Measurements from ENCODE around the gene CERS1.

Gene CERS1

GRCh38 chr19:18912933-18913332 lies 17.0 kb upstream of the CERS1 start:
- Histone ChIP-seq H3K4me3 (no peak overlapping the region), H3K9ac (ENCODE audit: insufficient read length) (no peak overlapping the region), H3K27ac (no peak overlapping the region), H3K36me3 (ENCODE audit: insufficient read depth, low read length) (no peaks in the 10 kb centered on the region; the same call in 1 of the 2 replicates), H3K9me3 (ENCODE audit: low read depth, low read length) (no peaks in the 10 kb centered on the region)
- DNase-seq (ENCODE audit: low read depth, low spot score) = no peak
- TF ChIP-seq POLR2AphosphoS5 (IDR thresholded peaks at IDR 0.05; ENCODE audit: borderline replicate concordance, low read depth, low read length) (no peak), EZH2 (IDR thresholded peaks at IDR 0.05) (no peak), FOXP2 (optimal IDR thresholded peaks at IDR 0.05; ENCODE audit: control extremely low read depth, extremely low read length, insufficient read depth) (no peak)

- TF ChIP-seq FOXP2 (optimal IDR thresholded peaks at IDR 0.05; ENCODE audit: control extremely low read depth, extremely low read length, insufficient read depth) = no peak
- no peak for TF ChIP-seq POLR2AphosphoS5 (IDR thresholded peaks at IDR 0.05; ENCODE audit: borderline replicate concordance, low read depth, low read length)
- no peak for TF ChIP-seq EZH2 (IDR thresholded peaks at IDR 0.05)
- no peak overlapping the region for H3K27ac ChIP-seq
- DNase-seq (ENCODE audit: low read depth, low spot score) = no peak
- H3K36me3 ChIP-seq (ENCODE audit: insufficient read depth, low read length) = no peaks in the 10 kb centered on the region; the same call in 1 of the 2 replicates
- H3K9me3 ChIP-seq (ENCODE audit: low read depth, low read length) = no peaks in the 10 kb centered on the region
- H3K9ac ChIP-seq (ENCODE audit: insufficient read length) = no peak overlapping the region
- no peak overlapping the region for H3K4me3 ChIP-seq
Observed at GRCh38 chr19:18910801-18911436, 15.0 kb upstream of the CERS1 start.

GRCh38 chr19:18910010-18910409 lies 14.1 kb upstream of the CERS1 start:
- Histone ChIP-seq H3K27ac (no peak overlapping the region), H3K36me3 (ENCODE audit: insufficient read depth, low read length) (no peaks in the 10 kb centered on the region; the same call in 1 of the 2 replicates), H3K9me3 (ENCODE audit: low read depth, low read length) (no peaks in the 10 kb centered on the region), H3K4me3 (no peak overlapping the region), H3K9ac (ENCODE audit: insufficient read length) (no peak overlapping the region)
- no peak for DNase-seq (ENCODE audit: low read depth, low spot score)
- TF ChIP-seq POLR2AphosphoS5 (IDR thresholded peaks at IDR 0.05; ENCODE audit: borderline replicate concordance, low read depth, low read length) = no peak
- TF ChIP-seq FOXP2 (optimal IDR thresholded peaks at IDR 0.05; ENCODE audit: control extremely low read depth, extremely low read length, insufficient read depth) = no peak
- TF ChIP-seq EZH2 (IDR thresholded peaks at IDR 0.05) = no peak

GRCh38 chr19:18908917-18909619 lies 13.1 kb upstream of the CERS1 start:
- Histone ChIP-seq H3K36me3 (ENCODE audit: insufficient read depth, low read length) (no peaks in the 10 kb centered on the region; the same call in 1 of the 2 replicates), H3K9me3 (ENCODE audit: low read depth, low read length) (no peaks in the 10 kb centered on the region), H3K27ac (no peak overlapping the region), H3K9ac (ENCODE audit: insufficient read length) (no peak overlapping the region), H3K4me3 (no peak overlapping the region)
- TF ChIP-seq POLR2AphosphoS5 (IDR thresholded peaks at IDR 0.05; ENCODE audit: borderline replicate concordance, low read depth, low read length) (no peak), EZH2 (IDR thresholded peaks at IDR 0.05) (no peak), FOXP2 (optimal IDR thresholded peaks at IDR 0.05; ENCODE audit: control extremely low read depth, extremely low read length, insufficient read depth) (no peak)
- no peak for DNase-seq (ENCODE audit: low read depth, low spot score)

GRCh38 chr19:18906605-18907519 lies 10.9 kb upstream of the CERS1 start:
- Histone ChIP-seq H3K9ac (ENCODE audit: insufficient read length) (no peak overlapping the region), H3K27ac (no peak overlapping the region), H3K36me3 (ENCODE audit: insufficient read depth, low read length) (no peaks in the 10 kb centered on the region), H3K9me3 (ENCODE audit: low read depth, low read length) (no peaks in the 10 kb centered on the region), H3K4me3 (no peak overlapping the region)
- DNase-seq (ENCODE audit: low read depth, low spot score) = no peak
- TF ChIP-seq FOXP2 (optimal IDR thresholded peaks at IDR 0.05; ENCODE audit: control extremely low read depth, extremely low read length, insufficient read depth) (no peak), POLR2AphosphoS5 (IDR thresholded peaks at IDR 0.05; ENCODE audit: borderline replicate concordance, low read depth, low read length) (no peak)

GRCh38 chr19:18905513-18906236 lies 9.7 kb upstream of the CERS1 start:
- Histone ChIP-seq H3K4me3 (no peak overlapping the region), H3K9ac (ENCODE audit: insufficient read length) (no peak overlapping the region), H3K27ac (no peak overlapping the region), H3K36me3 (ENCODE audit: insufficient read depth, low read length) (peaks cover 4% of the 10 kb centered on the region; the same call in 1 of the 2 replicates), H3K9me3 (ENCODE audit: low read depth, low read length) (no peaks in the 10 kb centered on the region)
- TF ChIP-seq POLR2AphosphoS5 (IDR thresholded peaks at IDR 0.05; ENCODE audit: borderline replicate concordance, low read depth, low read length) = no peak
- TF ChIP-seq EZH2 (IDR thresholded peaks at IDR 0.05) = no peak
- no peak for TF ChIP-seq FOXP2 (optimal IDR thresholded peaks at IDR 0.05; ENCODE audit: control extremely low read depth, extremely low read length, insufficient read depth)
- DNase-seq (ENCODE audit: low read depth, low spot score) = no peak

- Histone ChIP-seq H3K9ac (ENCODE audit: insufficient read length) (no peak overlapping the region), H3K4me3 (no peak overlapping the region), H3K36me3 (ENCODE audit: insufficient read depth, low read length) (peaks cover 4% of the 10 kb centered on the region; the same call in 1 of the 2 replicates), H3K9me3 (ENCODE audit: low read depth, low read length) (no peaks in the 10 kb centered on the region), H3K27ac (no peak overlapping the region)
- TF ChIP-seq POLR2AphosphoS5 (IDR thresholded peaks at IDR 0.05; ENCODE audit: borderline replicate concordance, low read depth, low read length) = no peak; the same call in 1 of the 2 replicates
- TF ChIP-seq EZH2 (IDR thresholded peaks at IDR 0.05) = no peak
- TF ChIP-seq FOXP2 (optimal IDR thresholded peaks at IDR 0.05; ENCODE audit: control extremely low read depth, extremely low read length, insufficient read depth) = no peak
- no peak for DNase-seq (ENCODE audit: low read depth, low spot score)
Observed at GRCh38 chr19:18905058-18905456, 9.1 kb upstream of the CERS1 start.

All from SK-N-MC (cell line).